Stomach (tissue), 4 donors: ENCODE measurements around the gene CABP2.

ENCODE experiments used
- EP300 ChIP-seq: sonication (generic); formaldehyde crosslinking; IDR thresholded peaks from one replicate; pipeline ENCODE4 v1.6.1; 2017; ENCODE audit warnings: antibody characterized with exemption
- POLR2A ChIP-seq, 4 donors: fragments of 450-650 bp; IDR thresholded peaks; one replicate each; pipeline ENCODE4 v1.6.1; 2016; ENCODE audit warnings: antibody characterized with exemption in 4 of 4, control low read depth in 2 of 4, mild to moderate bottlenecking in 1 of 4, moderate library complexity in 1 of 4
- POLR2AphosphoS5 ChIP-seq, 3 donors: sonication (generic); formaldehyde crosslinking; IDR thresholded peaks; one replicate each; pipeline ENCODE4 v1.6.1; 2016; ENCODE audit warnings: antibody characterized with exemption in 3 of 3
- TF ChIP-seq, protein P1 (sequence below), 7 experiments: fragments of 450-650 bp in 4 of 7; fragments of 200-600 bp in 3 of 7; sonication (generic) in 3 of 7; IDR thresholded peaks; one replicate each; pipeline ENCODE4 v1.5.1; 2016 to 2019; ENCODE audit warnings: antibody characterized with exemption in 7 of 7, control low read depth in 2 of 7, mild to moderate bottlenecking in 1 of 7

GRCh38 chr11:67517784-67518552, 5.3 kb downstream of the CABP2 start:
- no peak for TF ChIP-seq POLR2A (IDR thresholded peaks at IDR 0.05)
- TF ChIP-seq, protein P1, sequence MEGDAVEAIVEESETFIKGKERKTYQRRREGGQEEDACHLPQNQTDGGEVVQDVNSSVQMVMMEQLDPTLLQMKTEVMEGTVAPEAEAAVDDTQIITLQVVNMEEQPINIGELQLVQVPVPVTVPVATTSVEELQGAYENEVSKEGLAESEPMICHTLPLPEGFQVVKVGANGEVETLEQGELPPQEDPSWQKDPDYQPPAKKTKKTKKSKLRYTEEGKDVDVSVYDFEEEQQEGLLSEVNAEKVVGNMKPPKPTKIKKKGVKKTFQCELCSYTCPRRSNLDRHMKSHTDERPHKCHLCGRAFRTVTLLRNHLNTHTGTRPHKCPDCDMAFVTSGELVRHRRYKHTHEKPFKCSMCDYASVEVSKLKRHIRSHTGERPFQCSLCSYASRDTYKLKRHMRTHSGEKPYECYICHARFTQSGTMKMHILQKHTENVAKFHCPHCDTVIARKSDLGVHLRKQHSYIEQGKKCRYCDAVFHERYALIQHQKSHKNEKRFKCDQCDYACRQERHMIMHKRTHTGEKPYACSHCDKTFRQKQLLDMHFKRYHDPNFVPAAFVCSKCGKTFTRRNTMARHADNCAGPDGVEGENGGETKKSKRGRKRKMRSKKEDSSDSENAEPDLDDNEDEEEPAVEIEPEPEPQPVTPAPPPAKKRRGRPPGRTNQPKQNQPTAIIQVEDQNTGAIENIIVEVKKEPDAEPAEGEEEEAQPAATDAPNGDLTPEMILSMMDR (IDR thresholded peaks at IDR 0.05) = no peak
- TF ChIP-seq POLR2AphosphoS5 (IDR thresholded peaks at IDR 0.05) = no peak
- no peak for TF ChIP-seq EP300
